ENCODE measurements around the gene RP9.
"Not testable (repeated sequence)": the region's sequence is repeated elsewhere in the genome, so short reads cannot be mapped to it uniquely, and the experiment has no call there.

The RP9 gene

DNA sequence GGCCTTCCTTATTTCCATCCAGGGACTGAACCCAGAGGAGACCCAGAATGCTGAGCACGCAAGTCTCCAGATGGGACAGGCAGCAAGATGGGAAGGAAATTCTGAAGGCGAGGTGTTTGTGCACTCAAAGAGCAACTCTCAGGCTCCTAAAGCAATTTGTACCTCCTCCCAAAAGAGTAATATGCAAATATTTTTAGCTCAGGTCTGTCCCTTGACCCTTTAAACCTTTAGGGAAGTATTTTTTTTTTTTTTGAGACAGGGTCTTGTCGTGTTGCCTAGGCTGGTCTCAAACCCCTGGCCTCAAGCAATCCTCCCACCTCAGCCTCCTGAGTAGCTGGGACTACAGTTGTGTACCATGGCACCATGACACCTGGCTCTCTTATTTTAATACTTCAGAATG, 8.4 kb downstream of the RP9 start:
- DNase-seq, result no peak

GRCh38 chr7:33099154-33099940, 9.9 kb downstream of the RP9 start:
- no peak for DNase-seq

- DNase-seq, result not testable (repeated sequence)
Observed at GRCh38 chr7:33094745-33095275, 14.4 kb downstream of the RP9 start.

GRCh38 chr7:33093266-33093665, 15.9 kb downstream of the RP9 start:
- DNase-seq, result no peak

DNA sequence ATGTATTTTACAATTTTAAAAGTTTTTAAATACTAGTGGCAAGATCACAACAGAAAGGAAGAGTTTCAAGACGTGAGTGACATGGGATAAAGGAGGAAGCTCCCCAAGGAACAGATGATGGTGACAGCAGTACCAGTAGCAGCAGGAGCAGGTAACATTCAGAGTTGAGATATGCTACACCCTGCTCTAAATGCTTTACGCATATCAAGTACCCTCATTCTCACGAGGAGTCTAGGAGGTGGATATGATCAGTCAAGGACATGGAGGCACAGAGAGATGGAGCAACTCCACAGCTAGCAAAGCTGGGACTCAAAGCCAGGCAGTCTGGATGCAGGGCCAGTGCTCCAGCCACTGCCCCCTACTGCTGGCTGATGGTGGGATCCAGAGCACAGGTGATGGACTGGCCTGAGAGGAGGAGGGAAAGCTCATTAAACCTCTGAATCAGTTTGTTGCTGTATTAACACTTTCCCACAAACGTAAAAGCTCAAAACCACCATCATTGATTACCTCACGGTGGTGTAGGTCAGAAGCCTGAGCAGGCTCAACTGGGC, 17.5 kb downstream of the RP9 start:
- no peak for DNase-seq

DNA sequence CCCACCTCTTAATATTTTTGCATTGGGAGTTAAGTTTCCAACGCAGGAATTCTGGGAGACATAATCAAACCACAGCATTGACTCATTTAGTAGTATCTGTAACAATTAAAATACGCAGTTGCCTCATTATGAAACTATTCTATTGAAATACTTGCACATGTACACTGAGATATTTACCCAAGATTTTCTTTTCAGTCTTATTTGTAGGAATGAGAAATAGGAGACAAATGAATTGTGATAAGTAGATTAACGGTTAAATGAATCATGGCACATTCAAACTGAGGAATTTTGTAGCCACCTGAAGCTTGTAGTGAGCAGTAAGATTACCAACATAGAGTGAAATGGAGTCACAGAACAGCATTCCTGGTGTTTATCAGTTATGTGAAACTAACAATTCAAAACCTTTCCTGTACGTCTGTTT, 18.1 kb downstream of the RP9 start:
- peak; percentile 60 for DNase-seq

DNA sequence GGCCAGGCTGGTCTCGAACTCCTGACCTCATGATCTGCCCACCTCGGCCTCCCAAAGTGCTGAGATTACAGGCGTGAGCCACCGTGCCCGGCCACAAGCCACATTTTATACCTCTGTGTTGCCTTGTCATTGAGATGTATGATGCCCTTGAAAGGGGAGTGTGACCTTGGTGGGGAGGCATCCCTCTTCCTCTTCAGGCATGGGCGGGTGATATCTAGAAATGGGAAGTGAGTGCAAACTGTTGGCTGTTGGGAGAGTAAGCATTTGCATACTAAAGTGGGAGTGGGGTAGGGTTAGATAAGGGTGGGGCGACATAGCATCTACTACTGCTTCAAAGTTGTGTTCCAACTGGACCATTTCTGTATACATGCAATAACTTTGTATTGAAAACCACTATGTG, 20.1 kb downstream of the RP9 start:
- no peak for DNase-seq

DNA sequence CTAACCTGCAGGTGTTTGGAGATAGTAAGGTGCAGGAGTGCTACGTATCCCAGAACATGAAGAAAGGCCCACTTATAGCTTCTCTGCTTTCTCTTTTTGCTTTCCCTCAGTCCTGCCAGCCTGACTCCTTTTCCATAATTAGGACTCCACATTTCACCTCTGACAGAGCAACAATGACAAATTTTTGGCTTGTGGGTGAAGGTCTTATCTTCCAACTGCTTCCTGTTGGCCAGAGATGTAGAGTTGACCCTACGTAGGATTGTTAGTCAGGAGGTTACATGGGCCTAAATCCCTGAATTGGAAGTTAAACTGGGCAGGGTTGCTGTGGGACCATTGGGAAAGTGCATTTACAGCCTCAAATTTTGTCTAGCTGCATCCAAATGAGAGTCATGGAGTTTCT, 21.3 kb downstream of the RP9 start:
- no peak for DNase-seq

DNA sequence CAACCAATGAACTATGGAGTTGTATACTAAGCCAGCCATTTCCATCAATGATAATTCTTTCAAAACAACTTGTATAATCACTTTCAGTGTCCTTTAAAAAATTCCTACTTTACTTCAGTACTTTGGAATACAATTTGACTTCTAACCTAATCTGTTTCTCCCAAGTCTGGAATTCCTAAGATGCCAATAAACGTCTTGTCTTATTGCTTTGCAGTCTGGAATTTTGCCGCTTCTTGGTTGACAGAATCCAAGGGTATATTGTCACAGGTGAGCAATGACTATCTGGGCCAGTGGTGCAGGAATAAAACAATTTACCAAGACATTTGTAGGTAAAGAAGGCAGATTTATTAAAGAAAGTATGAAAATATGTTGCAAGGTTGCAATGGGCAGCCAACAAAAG, 21.8 kb downstream of the RP9 start:
- DNase-seq, result no peak

DNA sequence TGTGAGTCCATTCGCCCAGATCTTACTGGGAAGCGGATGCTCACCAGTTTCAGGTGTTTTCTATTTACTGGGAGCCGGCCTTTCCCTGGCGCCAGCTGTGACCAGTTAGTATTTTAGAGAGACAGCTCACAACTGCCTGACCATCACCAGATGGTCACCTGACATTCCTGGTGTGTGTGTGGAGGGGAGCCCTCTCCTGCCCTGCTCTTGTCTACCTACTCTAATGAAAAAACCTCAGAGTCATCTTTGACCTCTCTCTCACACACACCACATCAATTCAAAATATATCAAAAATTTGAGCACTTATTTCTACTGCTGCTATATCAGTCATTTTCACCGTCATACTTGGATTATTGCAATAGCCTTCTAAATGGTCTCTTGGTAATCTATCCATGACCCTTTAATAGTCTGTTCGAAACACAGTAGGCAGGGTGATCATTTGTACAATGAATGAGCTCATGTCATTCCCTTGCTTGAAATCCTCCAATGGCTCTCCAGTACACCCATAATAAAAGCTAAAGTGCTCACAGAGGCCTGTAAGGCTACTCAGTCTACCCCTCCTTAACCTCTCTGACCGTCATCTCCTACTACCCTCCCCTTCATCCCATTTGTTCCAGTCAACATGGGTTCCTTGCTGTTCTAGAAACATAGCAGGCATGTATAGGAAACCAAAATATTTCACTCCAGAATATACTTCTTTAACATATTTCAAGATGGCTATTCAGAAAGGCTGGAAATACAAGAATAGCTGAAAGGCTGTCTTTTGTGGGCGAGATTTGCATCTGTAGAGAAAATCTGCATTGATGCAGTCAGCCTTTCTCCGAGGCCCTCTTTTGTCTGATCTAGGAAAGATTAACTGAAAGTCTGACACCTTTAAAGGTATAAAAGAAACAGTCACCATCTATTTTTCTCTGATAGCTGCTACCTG, 29.2 kb downstream of the RP9 start:
- DNase-seq, result no peak

- DNase-seq, result no peak
Observed at GRCh38 chr7:33079096-33079495, 30.1 kb downstream of the RP9 start.

- DNase-seq, result no peak
Observed at GRCh38 chr7:33076737-33077136, 32.5 kb downstream of the RP9 start.

DNA sequence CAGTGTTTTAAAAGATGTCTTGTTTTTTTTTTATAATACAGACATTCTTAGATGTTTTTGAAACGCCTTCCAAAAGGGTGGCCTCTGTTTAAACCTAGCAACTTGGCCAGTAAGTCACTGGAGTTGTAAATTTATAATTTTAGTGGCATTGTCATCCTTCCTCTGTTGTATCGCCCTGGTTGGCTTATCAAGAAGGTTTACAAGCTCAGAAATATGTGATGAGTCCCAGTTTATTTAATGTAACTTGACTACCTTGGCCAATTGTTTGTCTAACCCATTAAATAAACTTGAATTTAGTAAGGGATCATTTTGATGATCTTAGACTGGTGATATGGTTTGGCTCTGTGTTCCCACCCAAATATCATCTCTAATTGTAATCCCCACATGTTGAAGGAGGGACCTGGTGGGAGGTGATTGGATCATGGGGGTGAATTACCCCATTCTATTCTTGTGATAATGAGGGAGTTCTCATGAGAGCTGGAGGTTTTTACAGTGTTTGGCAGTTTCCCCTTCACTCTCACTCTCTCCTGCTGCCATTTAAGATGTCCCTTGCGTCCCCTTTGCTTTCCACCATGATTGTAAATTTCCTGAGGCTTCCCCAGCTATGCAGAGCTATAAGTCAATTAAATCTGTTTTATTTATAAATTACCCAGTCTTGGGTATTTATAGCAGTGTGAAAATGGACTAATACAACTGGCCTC, 33.2 kb downstream of the RP9 start:
- no peak for DNase-seq

DNA sequence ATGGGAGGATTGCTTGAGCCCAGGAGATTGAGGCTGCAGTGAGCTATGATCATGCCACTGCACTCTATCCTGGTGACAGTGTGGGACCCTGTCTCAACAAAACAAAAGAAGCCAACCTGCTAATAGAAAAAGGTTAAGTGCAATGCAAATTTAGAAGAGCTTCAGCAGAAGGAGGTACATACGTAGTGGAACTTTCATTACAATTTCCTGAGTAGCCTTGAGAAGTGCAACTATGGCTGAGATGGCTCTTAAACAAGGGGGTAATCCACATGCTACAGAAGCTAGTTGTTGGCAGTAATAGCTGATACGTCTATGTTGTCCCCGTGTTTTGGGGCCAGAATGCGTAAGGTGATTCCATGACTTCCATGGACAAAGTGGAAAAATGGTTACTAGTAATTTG, 36.0 kb downstream of the RP9 start:
- no peak for DNase-seq

GRCh38 chr7:33072471-33072870, 36.7 kb downstream of the RP9 start:
- peak; percentile 82 for DNase-seq

DNA sequence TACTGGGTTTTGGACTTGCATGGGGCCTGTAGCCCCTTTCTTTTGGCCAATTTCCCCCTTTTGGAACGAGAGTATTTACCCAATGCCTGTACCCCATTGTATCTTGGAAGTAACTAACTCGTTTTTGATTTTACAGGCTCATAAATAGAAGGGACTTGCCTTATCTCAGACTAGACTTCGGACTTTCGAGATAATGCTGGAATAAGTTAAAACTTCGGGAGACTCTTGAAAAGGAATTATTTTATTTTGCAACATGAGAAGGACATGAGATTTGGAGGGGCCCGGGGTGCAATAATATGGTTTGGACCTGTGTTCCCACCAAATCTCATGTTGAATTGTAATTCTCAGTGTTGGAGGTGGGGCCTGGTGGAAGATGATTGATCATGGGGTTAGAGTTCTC, 38.4 kb downstream of the RP9 start:
- no peak for DNase-seq

DNA sequence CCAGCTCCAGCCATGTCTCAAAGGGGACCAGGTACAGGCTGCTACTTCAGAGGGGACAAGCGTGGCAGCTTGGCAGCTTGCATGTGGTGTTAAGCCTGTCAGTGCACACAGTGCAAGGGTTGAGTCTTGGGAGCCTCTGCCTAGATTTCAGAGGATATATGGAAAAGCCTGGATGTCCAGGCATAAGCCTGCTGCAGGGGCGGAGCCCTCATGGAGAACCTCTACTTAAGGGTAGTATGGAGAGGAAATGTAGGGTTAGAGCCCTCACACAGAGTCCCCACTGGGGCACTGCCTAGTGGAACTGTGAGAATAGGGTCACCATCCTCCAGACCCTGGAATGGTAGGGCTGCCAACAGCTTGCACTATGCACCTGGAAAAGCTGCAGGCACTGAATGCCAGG, 38.9 kb downstream of the RP9 start:
- DNase-seq, result no peak

- DNase-seq, result no peak
Observed at GRCh38 chr7:33067921-33068320, 41.3 kb downstream of the RP9 start.

GRCh38 chr7:33066771-33067170, 42.4 kb downstream of the RP9 start:
- DNase-seq, result no peak

DNA sequence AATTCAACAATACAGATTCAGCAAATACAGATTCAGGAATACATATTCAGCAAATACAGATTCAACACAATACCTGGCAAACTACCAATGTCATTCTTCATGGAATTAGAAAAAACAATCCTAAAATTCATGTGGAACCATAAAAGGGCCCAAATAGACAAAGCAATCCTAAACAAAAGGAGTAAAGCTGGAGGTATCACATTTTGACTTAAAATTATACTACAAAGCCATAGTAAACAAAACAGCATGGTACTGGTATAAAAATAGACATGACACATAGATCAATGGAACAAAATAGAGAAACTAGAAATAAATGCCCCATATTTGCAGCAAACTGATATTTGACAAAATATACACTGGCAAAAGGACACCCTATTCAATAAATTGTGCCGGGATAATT, 43.2 kb downstream of the RP9 start:
- no peak for DNase-seq

- peak; percentile 95 for DNase-seq
Observed at GRCh38 chr7:33062782-33063443, 46.3 kb downstream of the RP9 start.

GRCh38 chr7:33062023-33062781, 47.0 kb downstream of the RP9 start, which contains the start of gene NT5C3A:
Gene NT5C3A (minus strand): TSS chr7:33062776. CDS start chr7:33062705, 71 bp downstream.
- DNase-seq, result peak; percentile 46
